Measurements from ENCODE around the gene CD79A.

CD79A gene

DNA sequence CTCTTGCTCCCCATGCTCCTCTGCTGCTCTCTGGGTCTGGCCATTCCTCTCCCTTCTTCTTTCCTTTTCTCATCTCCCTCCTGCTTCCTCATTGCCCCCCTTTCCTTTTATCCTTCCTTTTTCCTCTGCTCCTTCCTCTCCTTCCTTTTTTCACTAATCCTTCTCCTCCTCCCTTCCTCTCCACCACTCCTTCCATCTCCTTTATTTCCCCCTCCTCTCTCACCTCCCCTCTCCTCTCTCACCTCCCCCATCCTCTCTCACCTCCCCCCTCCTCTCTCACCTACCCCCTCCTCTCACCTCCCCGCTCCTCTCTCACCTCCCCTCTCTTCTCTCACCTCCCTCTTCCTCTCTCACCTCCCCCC is 19.5 kb downstream of the CD79A start:
- Histone ChIP-seq H3K27ac (replicated peaks) (no peak overlapping the region), H3K4me3 (replicated peaks; ENCODE audit: insufficient read depth, low read length) (no peak overlapping the region), H3K27me3 (ENCODE audit: insufficient read depth, poor library complexity, severe bottlenecking) (no peaks in the 10 kb centered on the region)
- DNase-seq (ENCODE audit: low read depth in 1 of 2, low spot score in 1 of 2) = no peak
- TF ChIP-seq, protein P1, sequence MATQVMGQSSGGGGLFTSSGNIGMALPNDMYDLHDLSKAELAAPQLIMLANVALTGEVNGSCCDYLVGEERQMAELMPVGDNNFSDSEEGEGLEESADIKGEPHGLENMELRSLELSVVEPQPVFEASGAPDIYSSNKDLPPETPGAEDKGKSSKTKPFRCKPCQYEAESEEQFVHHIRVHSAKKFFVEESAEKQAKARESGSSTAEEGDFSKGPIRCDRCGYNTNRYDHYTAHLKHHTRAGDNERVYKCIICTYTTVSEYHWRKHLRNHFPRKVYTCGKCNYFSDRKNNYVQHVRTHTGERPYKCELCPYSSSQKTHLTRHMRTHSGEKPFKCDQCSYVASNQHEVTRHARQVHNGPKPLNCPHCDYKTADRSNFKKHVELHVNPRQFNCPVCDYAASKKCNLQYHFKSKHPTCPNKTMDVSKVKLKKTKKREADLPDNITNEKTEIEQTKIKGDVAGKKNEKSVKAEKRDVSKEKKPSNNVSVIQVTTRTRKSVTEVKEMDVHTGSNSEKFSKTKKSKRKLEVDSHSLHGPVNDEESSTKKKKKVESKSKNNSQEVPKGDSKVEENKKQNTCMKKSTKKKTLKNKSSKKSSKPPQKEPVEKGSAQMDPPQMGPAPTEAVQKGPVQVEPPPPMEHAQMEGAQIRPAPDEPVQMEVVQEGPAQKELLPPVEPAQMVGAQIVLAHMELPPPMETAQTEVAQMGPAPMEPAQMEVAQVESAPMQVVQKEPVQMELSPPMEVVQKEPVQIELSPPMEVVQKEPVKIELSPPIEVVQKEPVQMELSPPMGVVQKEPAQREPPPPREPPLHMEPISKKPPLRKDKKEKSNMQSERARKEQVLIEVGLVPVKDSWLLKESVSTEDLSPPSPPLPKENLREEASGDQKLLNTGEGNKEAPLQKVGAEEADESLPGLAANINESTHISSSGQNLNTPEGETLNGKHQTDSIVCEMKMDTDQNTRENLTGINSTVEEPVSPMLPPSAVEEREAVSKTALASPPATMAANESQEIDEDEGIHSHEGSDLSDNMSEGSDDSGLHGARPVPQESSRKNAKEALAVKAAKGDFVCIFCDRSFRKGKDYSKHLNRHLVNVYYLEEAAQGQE (IDR thresholded peaks at IDR 0.05; ENCODE audit: insufficient replicate concordance, low read depth) = no peak
- TF ChIP-seq SPI1 (IDR thresholded peaks at IDR 0.05; ENCODE audit: borderline replicate concordance, low read depth) (no peak), GABPA (IDR thresholded peaks at IDR 0.05; ENCODE audit: low read depth) (no peak), POLR2AphosphoS5 (IDR thresholded peaks at IDR 0.05; ENCODE audit: low read depth) (no peak)
- TF ChIP-seq, protein P2, sequence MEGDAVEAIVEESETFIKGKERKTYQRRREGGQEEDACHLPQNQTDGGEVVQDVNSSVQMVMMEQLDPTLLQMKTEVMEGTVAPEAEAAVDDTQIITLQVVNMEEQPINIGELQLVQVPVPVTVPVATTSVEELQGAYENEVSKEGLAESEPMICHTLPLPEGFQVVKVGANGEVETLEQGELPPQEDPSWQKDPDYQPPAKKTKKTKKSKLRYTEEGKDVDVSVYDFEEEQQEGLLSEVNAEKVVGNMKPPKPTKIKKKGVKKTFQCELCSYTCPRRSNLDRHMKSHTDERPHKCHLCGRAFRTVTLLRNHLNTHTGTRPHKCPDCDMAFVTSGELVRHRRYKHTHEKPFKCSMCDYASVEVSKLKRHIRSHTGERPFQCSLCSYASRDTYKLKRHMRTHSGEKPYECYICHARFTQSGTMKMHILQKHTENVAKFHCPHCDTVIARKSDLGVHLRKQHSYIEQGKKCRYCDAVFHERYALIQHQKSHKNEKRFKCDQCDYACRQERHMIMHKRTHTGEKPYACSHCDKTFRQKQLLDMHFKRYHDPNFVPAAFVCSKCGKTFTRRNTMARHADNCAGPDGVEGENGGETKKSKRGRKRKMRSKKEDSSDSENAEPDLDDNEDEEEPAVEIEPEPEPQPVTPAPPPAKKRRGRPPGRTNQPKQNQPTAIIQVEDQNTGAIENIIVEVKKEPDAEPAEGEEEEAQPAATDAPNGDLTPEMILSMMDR (IDR thresholded peaks at IDR 0.05; ENCODE audit: insufficient read depth, low read length) = no peak

DNA sequence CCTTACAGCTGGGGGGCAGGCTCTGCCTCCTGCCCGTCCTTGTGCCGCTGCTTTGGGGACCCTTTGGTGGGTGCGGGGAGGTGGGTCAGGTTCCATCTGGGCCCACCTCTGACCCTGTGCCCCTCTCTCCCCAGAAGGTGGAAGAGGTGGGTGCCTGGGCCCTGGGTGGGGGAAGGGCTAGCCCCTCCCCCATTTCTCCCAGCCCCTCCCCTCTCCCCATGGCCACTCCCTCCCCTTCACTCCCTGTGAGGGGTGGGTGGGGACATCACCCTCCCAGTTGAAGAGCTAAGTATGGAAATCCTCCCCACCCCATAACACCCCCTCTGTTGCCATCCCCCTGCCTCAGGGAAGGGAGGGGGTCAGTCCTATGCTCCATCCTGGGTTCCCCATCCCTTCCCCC is 20.1 kb downstream of the CD79A start:
- no peak overlapping the region for H3K27ac ChIP-seq (replicated peaks)
- TF ChIP-seq SPI1 (IDR thresholded peaks at IDR 0.05; ENCODE audit: borderline replicate concordance, low read depth) (no peak), GABPA (IDR thresholded peaks at IDR 0.05; ENCODE audit: low read depth) (no peak), POLR2AphosphoS5 (IDR thresholded peaks at IDR 0.05; ENCODE audit: low read depth) (no peak)
- TF ChIP-seq, protein P1 (IDR thresholded peaks at IDR 0.05; ENCODE audit: insufficient replicate concordance, low read depth) = no peak
- TF ChIP-seq, protein P2 (IDR thresholded peaks at IDR 0.05; ENCODE audit: insufficient read depth, low read length) = no peak

DNA sequence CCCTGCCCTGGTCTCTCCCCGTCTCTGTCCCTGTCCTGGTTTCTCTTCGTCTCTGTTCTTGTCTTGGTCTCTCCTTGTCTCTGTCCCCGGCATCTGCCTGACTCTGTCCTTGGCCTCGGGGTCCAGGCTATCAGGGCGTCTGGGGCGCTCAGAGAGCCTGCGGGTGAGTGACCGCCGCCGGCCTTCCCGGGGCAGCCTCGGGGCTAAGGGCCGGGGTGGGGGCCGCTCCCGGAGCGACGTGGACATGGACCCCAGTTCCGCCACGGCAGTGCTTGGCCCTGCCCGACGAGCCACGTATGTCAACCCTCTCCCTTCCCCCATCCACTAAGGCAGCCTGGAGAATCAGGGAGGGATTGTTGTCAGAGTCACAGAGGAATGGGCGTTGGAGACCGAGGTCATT is 20.7 kb downstream of the CD79A start:
- DNase-seq (ENCODE audit: low read depth in 1 of 2, low spot score in 1 of 2) = no peak
- Histone ChIP-seq H3K27ac (replicated peaks) (no peak overlapping the region), H3K4me3 (replicated peaks; ENCODE audit: insufficient read depth, low read length) (no peak overlapping the region), H3K27me3 (ENCODE audit: insufficient read depth, poor library complexity, severe bottlenecking) (no peaks in the 10 kb centered on the region)
- TF ChIP-seq, protein P1 (IDR thresholded peaks at IDR 0.05; ENCODE audit: insufficient replicate concordance, low read depth) = no peak
- TF ChIP-seq POLR2AphosphoS5 (IDR thresholded peaks at IDR 0.05; ENCODE audit: low read depth) (no peak), SPI1 (IDR thresholded peaks at IDR 0.05; ENCODE audit: borderline replicate concordance, low read depth) (no peak), GABPA (IDR thresholded peaks at IDR 0.05; ENCODE audit: low read depth) (no peak)
- TF ChIP-seq, protein P2 (IDR thresholded peaks at IDR 0.05; ENCODE audit: insufficient read depth, low read length) = no peak

More for the DNA sequence above, 20.1 kb downstream of the CD79A start:
- no peak for DNase-seq (ENCODE audit: low read depth in 1 of 2, low spot score in 1 of 2)
- Histone ChIP-seq H3K4me3 (replicated peaks; ENCODE audit: insufficient read depth, low read length) (no peak overlapping the region), H3K27me3 (ENCODE audit: insufficient read depth, poor library complexity, severe bottlenecking) (no peaks in the 10 kb centered on the region)

All from HL-60 (cell line).